ENCODE results near the gene GRIN3A. TPM values are rescaled to one million over a fixed set of nuclear protein-coding genes. Genes with fewer than 3 reads are reported as not detected.

The GRIN3A gene
- total and polyA plus RNA-seq, 9 of the 15 experiments (the other 6 are each of a cell fraction or from before 2014, with no cell fraction given) = 0.01 to 0.03 TPM; not detected in 7

GRCh38 chr9:101664453-101664852 lies 74.0 kb downstream of the GRIN3A start:
- Histone ChIP-seq H3K36me3 (ENCODE audit: control insufficient read depth, insufficient read depth, low read length) (no peaks in the 10 kb centered on the region), H3K27ac (ENCODE audit: extremely low read depth, low read depth, low read length) (no peak overlapping the region), H3K4me3 (no peak overlapping the region), H4K20me1 (replicated peaks; ENCODE audit: control insufficient read depth, insufficient read depth, low read length) (no peaks in the 10 kb centered on the region), H3K4me1 (replicated peaks in 1 of 2; ENCODE audit: control insufficient read depth in 2 of 2, insufficient read depth in 2 of 2, low read length in 2 of 2) (no peaks in the 10 kb centered on the region; a peak in 1 of 5 replicates), H2AFZ (ENCODE audit: low read depth, low read length) (no peak overlapping the region), H3K79me2 (ENCODE audit: control insufficient read depth, insufficient read depth, low read length) (no peaks in the 10 kb centered on the region), H3K4me2 (ENCODE audit: insufficient read depth, low read length) (no peak overlapping the region), H3K9me3 (replicated peaks; ENCODE audit: control insufficient read depth, insufficient read depth, low read depth, low read length) (no peaks in the 10 kb centered on the region), H3K27me3 (ENCODE audit: control insufficient read depth in 2 of 2, insufficient read depth in 2 of 2, low read length in 2 of 2) (no peaks in the 10 kb centered on the region), H3K9ac (ENCODE audit: insufficient read depth in 1 of 2, low read depth in 2 of 2, low read length in 2 of 2) (no peak overlapping the region), H3K9me1 (ENCODE audit: control insufficient read depth, insufficient read depth, low read length) (no peaks in the 10 kb centered on the region)
- no TSS peak for BruUV-seq (replicated peaks)
- POLR2A ChIA-PET = no interaction called here
- in situ Hi-C loops (cut with MboI) (no loop called here), intact Hi-C loops (cut with micrococcal nuclease) (no loop called here)
- ATAC-seq (no peak), FAIRE-seq (no peak), DNase-seq (ENCODE audit: extremely low read depth in 1 of 4, low spot score in 3 of 4) (peak in 1 of 4 experiments; percentile 5)
- CTCF ChIA-PET (ENCODE audit: low intra/inter-chr PET ratio) = no interaction called here
- 0% methylated on average over 2 of the region's 2 CpGs for WGBS (ENCODE audit: insufficient coverage, low coverage, missing lambda C conversion rate)
- TF ChIP-seq CTBP1 (IDR thresholded peaks at IDR 0.05; ENCODE audit: borderline replicate concordance) = no peak
- no peak for TF ChIP-seq CAMTA2 (CRISPR knock-in tag; conservative IDR thresholded peaks at IDR 0.05)
- TF ChIP-seq ATF2 (CRISPR knock-in tag; IDR thresholded peaks at IDR 0.05) = no peak
- no peak for TF ChIP-seq RB1 (IDR thresholded peaks at IDR 0.05; ENCODE audit: low read depth)
- peak; percentile 40; the same call in 1 of the 2 replicates for TF ChIP-seq CBFA2T2 (conservative IDR thresholded peaks at IDR 0.05)
- peak; percentile 28; the same call in 1 of the 2 replicates for TF ChIP-seq POLR2AphosphoS5 (IDR thresholded peaks at IDR 0.05; ENCODE audit: control insufficient read depth, insufficient read depth, low read depth, low read length)
- TF ChIP-seq CBFA2T3 (IDR thresholded peaks at IDR 0.05) = peak; percentile 66
- no peak for TF ChIP-seq MYC (IDR thresholded peaks at IDR 0.05; ENCODE audit: low read depth, low read length)
- TF ChIP-seq MYC (CRISPR knock-in tag; IDR thresholded peaks at IDR 0.05; ENCODE audit: borderline replicate concordance, low read depth) = no peak
- TF ChIP-seq NCOA4 (IDR thresholded peaks at IDR 0.05; ENCODE audit: partially characterized antibody) = no peak
- peak; percentile 48; the same call in 1 of the 2 replicates for TF ChIP-seq SPI1 (IDR thresholded peaks at IDR 0.05; ENCODE audit: borderline replicate concordance, low read depth, low read length)
- peak; percentile 46; the same call in 1 of the 2 replicates for TF ChIP-seq KLF16 (IDR thresholded peaks at IDR 0.05)
- TF ChIP-seq, protein P1, sequence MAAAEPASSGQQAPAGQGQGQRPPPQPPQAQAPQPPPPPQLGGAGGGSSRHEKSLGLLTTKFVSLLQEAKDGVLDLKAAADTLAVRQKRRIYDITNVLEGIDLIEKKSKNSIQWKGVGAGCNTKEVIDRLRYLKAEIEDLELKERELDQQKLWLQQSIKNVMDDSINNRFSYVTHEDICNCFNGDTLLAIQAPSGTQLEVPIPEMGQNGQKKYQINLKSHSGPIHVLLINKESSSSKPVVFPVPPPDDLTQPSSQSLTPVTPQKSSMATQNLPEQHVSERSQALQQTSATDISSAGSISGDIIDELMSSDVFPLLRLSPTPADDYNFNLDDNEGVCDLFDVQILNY (CRISPR knock-in tag; IDR thresholded peaks at IDR 0.05) = no peak
- TF ChIP-seq ZNF384 (IDR thresholded peaks at IDR 0.05; ENCODE audit: low read depth, low read length) = 0 out of 2 replicates have a peak, but pooled peaks have one; percentile 12
- TF ChIP-seq HNRNPL (IDR thresholded peaks at IDR 0.05; ENCODE audit: low read depth, low read length) = no peak
- peak; percentile 43; the same call in 1 of the 2 replicates for TF ChIP-seq TAL1 (IDR thresholded peaks at IDR 0.05)
- no peak for TF ChIP-seq NEUROD1 (IDR thresholded peaks at IDR 0.05; ENCODE audit: borderline replicate concordance, low read depth, low read length, partially characterized antibody)
- no peak for TF ChIP-seq MEF2A (IDR thresholded peaks at IDR 0.05; ENCODE audit: control insufficient read depth, low read depth, low read length)
- peak; percentile 78 for TF ChIP-seq TEAD4 (IDR thresholded peaks at IDR 0.05; ENCODE audit: low read length)
- no peak for TF ChIP-seq TEAD4 (CRISPR knock-in tag; IDR thresholded peaks at IDR 0.05; ENCODE audit: borderline replicate concordance)
- TF ChIP-seq ARID1B (IDR thresholded peaks at IDR 0.05) = peak; percentile 52
- TF ChIP-seq TOE1 (IDR thresholded peaks at IDR 0.05; ENCODE audit: borderline replicate concordance) = no peak
- TF ChIP-seq TOE1 (CRISPR knock-in tag; IDR thresholded peaks at IDR 0.05; ENCODE audit: borderline replicate concordance, low read depth) = no peak
- TF ChIP-seq PRMT5 (CRISPR knock-in tag; IDR thresholded peaks at IDR 0.05) = no peak
